Central memory CD8-positive, alpha-beta T cell (primary cell): ENCODE data around the gene NCCRP1.

Source experiments
- ATAC-seq: fragments of 150-1000 bp; cut with Tn5 transposase; replicated peaks from 2 replicates; pipeline ENCODE4 v1.10.0; 2022; ENCODE audit warnings: mild to moderate bottlenecking, moderate FRiP score, moderate number of reproducible peaks; ENCODE audit not compliant: poor library complexity, severe bottlenecking; ENCODE audit errors: extremely low read depth
- DNase-seq, 2 donors: peaks; one replicate each; pipeline ENCODE4 v3.0.0; 2021; ENCODE audit warnings: low spot score in 2 of 2
- H3K27ac Mint-ChIP-seq: one replicate; pipeline ENCODE4 v1.8.0; 2022; ENCODE audit warnings: low read depth, mild to moderate bottlenecking, moderate library complexity, mixed read lengths
- H3K27me3 Mint-ChIP-seq: one replicate; pipeline ENCODE4 v1.8.0; 2022; ENCODE audit warnings: mixed read lengths
- H3K36me3 Mint-ChIP-seq: one replicate; pipeline ENCODE4 v1.8.0; 2022; ENCODE audit warnings: mild to moderate bottlenecking, moderate library complexity, mixed read lengths; ENCODE audit not compliant: insufficient read depth
- H3K4me1 Mint-ChIP-seq: one replicate; pipeline ENCODE4 v1.8.0; 2022; ENCODE audit warnings: mixed read lengths
- H3K4me3 Mint-ChIP-seq: one replicate; pipeline ENCODE4 v1.8.0; 2022; ENCODE audit warnings: mild to moderate bottlenecking, moderate library complexity, mixed read lengths
- H3K9me3 Mint-ChIP-seq: one replicate; pipeline ENCODE4 v1.8.0; 2022; ENCODE audit warnings: mixed read lengths

NCCRP1 gene

GRCh38 chr19:39194832-39195542, 1.8 kb upstream of the NCCRP1 start:
- DNase-seq (no peak), ATAC-seq (no peak)
- no peak overlapping the region for H3K4me3 Mint-ChIP-seq
- peaks cover 5% of the 10 kb centered on the region for H3K36me3 Mint-ChIP-seq
- peak overlapping the region; percentile 78 for H3K27ac Mint-ChIP-seq
- peaks cover 74% of the 10 kb centered on the region for H3K27me3 Mint-ChIP-seq
- peaks cover 23% of the 10 kb centered on the region for H3K4me1 Mint-ChIP-seq
- no peaks in the 10 kb centered on the region for H3K9me3 Mint-ChIP-seq

- no peak for DNase-seq
- Mint-ChIP-seq H3K4me1 (peaks cover 23% of the 10 kb centered on the region), H3K4me3 (no peak overlapping the region), H3K27ac (peak overlapping the region; percentile 78), H3K9me3 (no peaks in the 10 kb centered on the region), H3K36me3 (peaks cover 5% of the 10 kb centered on the region), H3K27me3 (peaks cover 74% of the 10 kb centered on the region)
- ATAC-seq = peak; percentile 67
These were observed 1.0 kb upstream of the NCCRP1 start for GRCh38 chr19:39195755-39196154.

- peak overlapping the region; percentile 78 for H3K27ac Mint-ChIP-seq
- H3K9me3 Mint-ChIP-seq = no peaks in the 10 kb centered on the region
- H3K27me3 Mint-ChIP-seq = peaks cover 78% of the 10 kb centered on the region
- H3K36me3 Mint-ChIP-seq = peaks cover 5% of the 10 kb centered on the region
- DNase-seq = no peak
- H3K4me3 Mint-ChIP-seq = no peak overlapping the region
- peaks cover 23% of the 10 kb centered on the region for H3K4me1 Mint-ChIP-seq
- no peak for ATAC-seq
These were observed 444 bp upstream of the NCCRP1 start for GRCh38 chr19:39196320-39196719.

- DNase-seq = no peak
- Mint-ChIP-seq H3K27ac (no peak overlapping the region), H3K4me1 (peaks cover 23% of the 10 kb centered on the region), H3K9me3 (no peaks in the 10 kb centered on the region), H3K4me3 (peak overlapping the region; percentile 59), H3K36me3 (peaks cover 5% of the 10 kb centered on the region), H3K27me3 (peaks cover 93% of the 10 kb centered on the region)
- no peak for ATAC-seq
These were observed 1.0 kb downstream of the NCCRP1 start for GRCh38 chr19:39197808-39198207.

- Mint-ChIP-seq H3K27me3 (peaks cover 97% of the 10 kb centered on the region), H3K36me3 (peaks cover 5% of the 10 kb centered on the region), H3K4me3 (no peak overlapping the region), H3K9me3 (no peaks in the 10 kb centered on the region), H3K27ac (no peak overlapping the region), H3K4me1 (peaks cover 23% of the 10 kb centered on the region)
- ATAC-seq = no peak
- no peak for DNase-seq
These were observed 2.3 kb downstream of the NCCRP1 start for GRCh38 chr19:39199025-39199424.

GRCh38 chr19:39200066-39200802, 3.5 kb downstream of the NCCRP1 start:
- Mint-ChIP-seq H3K27ac (no peak overlapping the region), H3K9me3 (no peaks in the 10 kb centered on the region), H3K27me3 (peaks cover 96% of the 10 kb centered on the region), H3K36me3 (peaks cover 5% of the 10 kb centered on the region), H3K4me3 (no peak overlapping the region), H3K4me1 (peaks cover 19% of the 10 kb centered on the region)
- ATAC-seq (no peak), DNase-seq (no peak)

GRCh38 chr19:39200803-39201115, 4.0 kb downstream of the NCCRP1 start:
- Mint-ChIP-seq H3K27ac (no peak overlapping the region), H3K4me3 (no peak overlapping the region), H3K36me3 (peaks cover 4% of the 10 kb centered on the region), H3K27me3 (peaks cover 91% of the 10 kb centered on the region), H3K9me3 (no peaks in the 10 kb centered on the region), H3K4me1 (peaks cover 13% of the 10 kb centered on the region)
- ATAC-seq (no peak), DNase-seq (no peak)

GRCh38 chr19:39202998-39203355, 6.2 kb downstream of the NCCRP1 start:
- Mint-ChIP-seq H3K9me3 (no peaks in the 10 kb centered on the region), H3K4me1 (no peaks in the 10 kb centered on the region), H3K27me3 (peaks cover 71% of the 10 kb centered on the region), H3K36me3 (no peaks in the 10 kb centered on the region), H3K27ac (no peak overlapping the region), H3K4me3 (no peak overlapping the region)
- no peak for ATAC-seq
- DNase-seq = no peak

GRCh38 chr19:39203372-39204341, 6.9 kb downstream of the NCCRP1 start, which contains the start of gene SYCN:
SYCN (minus strand) TSS chr19:39204263; CDS start chr19:39204254, 9 bp downstream.
- Mint-ChIP-seq H3K27me3 (peaks cover 64% of the 10 kb centered on the region), H3K4me1 (no peaks in the 10 kb centered on the region), H3K4me3 (no peak within 1 kb of the TSS), H3K9me3 (no peaks in the 10 kb centered on the region), H3K27ac (no peak within 1 kb of the TSS), H3K36me3 (no peaks in the 10 kb centered on the region)
- DNase-seq = no peak
- no peak for ATAC-seq

GRCh38 chr19:39205449-39205764, 8.6 kb downstream of the NCCRP1 start:
- H3K36me3 Mint-ChIP-seq = no peaks in the 10 kb centered on the region
- ATAC-seq (no peak), DNase-seq (no peak)
- H3K4me3 Mint-ChIP-seq = no peak overlapping the region
- H3K9me3 Mint-ChIP-seq = no peaks in the 10 kb centered on the region
- peaks cover 47% of the 10 kb centered on the region for H3K27me3 Mint-ChIP-seq
- H3K4me1 Mint-ChIP-seq = no peaks in the 10 kb centered on the region
- H3K27ac Mint-ChIP-seq = peak overlapping the region; percentile 59

- no peaks in the 10 kb centered on the region for H3K36me3 Mint-ChIP-seq
- H3K4me1 Mint-ChIP-seq = no peaks in the 10 kb centered on the region
- no peak overlapping the region for H3K4me3 Mint-ChIP-seq
- H3K27me3 Mint-ChIP-seq = peaks cover 40% of the 10 kb centered on the region
- peak overlapping the region; percentile 59 for H3K27ac Mint-ChIP-seq
- H3K9me3 Mint-ChIP-seq = no peaks in the 10 kb centered on the region
- no peak for DNase-seq
- no peak for ATAC-seq
These were observed 9.4 kb downstream of the NCCRP1 start for GRCh38 chr19:39206122-39206521.

- no peak overlapping the region for H3K4me3 Mint-ChIP-seq
- H3K27ac Mint-ChIP-seq = no peak overlapping the region
- no peaks in the 10 kb centered on the region for H3K4me1 Mint-ChIP-seq
- no peak for DNase-seq
- ATAC-seq = no peak
- H3K27me3 Mint-ChIP-seq = peaks cover 27% of the 10 kb centered on the region
- H3K9me3 Mint-ChIP-seq = no peaks in the 10 kb centered on the region
- H3K36me3 Mint-ChIP-seq = no peaks in the 10 kb centered on the region
These were observed 10.6 kb downstream of the NCCRP1 start for GRCh38 chr19:39207293-39207836.
